Naive thymus-derived CD4-positive, alpha-beta T cell (primary cell): ENCODE results near the gene FAM117B. TPM values are rescaled to one million over a fixed set of nuclear protein-coding genes. Genes with fewer than 3 reads are reported as not detected.
A peak's percentile ranks its signal among the peaks of the same experiment; 100 is the strongest.

Experiments
- ATAC-seq: fragments of 150-1000 bp; cut with Tn5 transposase; 2 replicates; pipeline ENCODE4 v1.10.0; 2021; ENCODE audit warnings: mild to moderate bottlenecking, moderate library complexity
- CTCF ChIA-PET: fragments of 350-600 bp; sonication (Branson Sonifier 250); formaldehyde crosslinking; loops from one replicate; lab custom pipeline; 2021; ENCODE audit warnings: antibody characterized with exemption; lab: Charles Lee
- POLR2A ChIA-PET: fragments of 350-600 bp; sonication (Branson Sonifier 250); formaldehyde crosslinking; loops from one replicate; lab custom pipeline; 2021; ENCODE audit warnings: antibody characterized with exemption, inconsistent platforms; lab: Charles Lee
- DNase-seq, 9 donors: peaks; one replicate each; pipeline versions ENCODE4 v3.0.0 to v3.0.0-alpha.2; 2020 to 2022; ENCODE audit warnings: mixed read lengths in 1 of 9
- H3K27ac ChIP-seq: one replicate; pipeline ENCODE4 v1.7.0; 2013; ENCODE audit warnings: mild to moderate bottlenecking, low read depth, low read length, moderate library complexity
- H3K27me3 ChIP-seq, 2 donors: one replicate each; pipeline ENCODE4 v1.7.0; 2013; ENCODE audit warnings: low read length in 2 of 2, mild to moderate bottlenecking in 2 of 2, moderate library complexity in 2 of 2; ENCODE audit not compliant: control insufficient read depth in 2 of 2, insufficient read depth in 2 of 2
- H3K36me3 ChIP-seq, 3 experiments: 1 replicate in 2 of 3; 2 replicates in 1 of 3; pipeline ENCODE4 v1.7.0; 2013; ENCODE audit warnings: low read length in 3 of 3, mild to moderate bottlenecking in 3 of 3, moderate library complexity in 1 of 3; ENCODE audit not compliant: insufficient read depth in 3 of 3, control insufficient read depth in 2 of 3
- H3K4me1 ChIP-seq, 2 donors: one replicate each; pipeline ENCODE4 v1.7.0; 2013; ENCODE audit warnings: low read length in 2 of 2, mild to moderate bottlenecking in 2 of 2, moderate library complexity in 1 of 2; ENCODE audit not compliant: control insufficient read depth in 2 of 2, insufficient read depth in 2 of 2
- H3K4me3 ChIP-seq: 2 replicates; pipeline ENCODE4 v1.7.0; 2013; ENCODE audit warnings: mild to moderate bottlenecking, low read length
- H3K9me3 ChIP-seq, 3 experiments: 1 replicate in 2 of 3; 2 replicates in 1 of 3; pipeline ENCODE4 v1.7.0; 2013; ENCODE audit warnings: low read length in 3 of 3; ENCODE audit not compliant: control insufficient read depth in 2 of 3
- H3K27ac Mint-ChIP-seq, 9 donors: one replicate each; pipeline ENCODE4 v1.8.0; 2020 to 2022; ENCODE audit warnings: mixed read lengths in 9 of 9, mild to moderate bottlenecking in 8 of 9, moderate library complexity in 5 of 9, inconsistent platforms in 2 of 9
- H3K27me3 Mint-ChIP-seq, 5 donors: one replicate each; pipeline ENCODE4 v1.8.0; 2021 to 2022; ENCODE audit warnings: mixed read lengths in 5 of 5, mild to moderate bottlenecking in 1 of 5
- H3K36me3 Mint-ChIP-seq, 5 donors: one replicate each; pipeline ENCODE4 v1.8.0; 2020 to 2022; ENCODE audit warnings: mixed read lengths in 5 of 5, mild to moderate bottlenecking in 3 of 5, inconsistent platforms in 1 of 5
- H3K4me1 Mint-ChIP-seq, 7 donors: one replicate each; pipeline ENCODE4 v1.8.0; 2020 to 2022; ENCODE audit warnings: mixed read lengths in 7 of 7, mild to moderate bottlenecking in 3 of 7, inconsistent platforms in 1 of 7
- H3K4me3 Mint-ChIP-seq, 10 donors: one replicate each; pipeline ENCODE4 v1.8.0; 2020 to 2022; ENCODE audit warnings: mild to moderate bottlenecking in 10 of 10, mixed read lengths in 10 of 10, moderate library complexity in 6 of 10, inconsistent platforms in 2 of 10
- H3K9me3 Mint-ChIP-seq, 11 donors: one replicate each; pipeline ENCODE4 v1.8.0; 2020 to 2022; ENCODE audit warnings: mixed read lengths in 11 of 11, mild to moderate bottlenecking in 4 of 11, inconsistent platforms in 1 of 11, moderate library complexity in 1 of 11
- intact Hi-C, 2 donors: fragments of 100-400 bp; cut with micrococcal nuclease; formaldehyde crosslinking; loops; one replicate each; pipeline ENCODE4 v1.15.1; 2023
- polyA plus RNA-seq, 2 donors: library from polyadenylated mRNA; unstranded; fragments of 300-500 nt; fragmentation: Illumina TruSeq; gene quantifications; one replicate each; pipeline ENCODE4 v1.2.3, GENCODE V29; 2021
- total RNA-seq, 6 experiments: library from RNA in 5 of 6; stranded (reverse) in 5 of 6; gene quantifications; 1 replicate in 5 of 6; 2 replicates in 1 of 6; pipeline ENCODE4 v1.2.3 and lab custom pipeline; 2021 to 2026

FAM117B gene
- total and polyA plus RNA-seq, 7 experiments from 2014 or later = 12.8 to 57.9 (median 46.5) TPM

- H3K36me3 Mint-ChIP-seq = peaks cover 4 to 49% (median 42%) of the 10 kb centered on the region in 5 donors
- Histone ChIP-seq H3K27ac (no peak overlapping the region), H3K27me3 (no peaks in the 10 kb centered on the region), H3K36me3 (peaks cover 0 to 18% (median 0%) of the 10 kb centered on the region in 3 experiments), H3K4me3 (no peak overlapping the region), H3K4me1 (peaks cover 0 to 27% of the 10 kb centered on the region in 2 donors), H3K9me3 (no peaks in the 10 kb centered on the region)
- H3K9me3 Mint-ChIP-seq = peaks cover 0 to 5% (median 0%) of the 10 kb centered on the region in 11 donors
- H3K4me1 Mint-ChIP-seq = peaks cover 23 to 69% (median 58%) of the 10 kb centered on the region in 7 donors
- H3K4me3 Mint-ChIP-seq = peak overlapping the region in 1 of 10 donors; percentile 42
- intact Hi-C loops = no loop called here
- DNase-seq = no peak
- ChIA-PET CTCF (interaction anchor here (0.7 to 1.2 kb wide), 2 partner anchors 45 to 150 kb away, joined by 4 read pairs; no protein-coding TSS in a partner anchor), POLR2A (interaction anchor here (0.6 to 1.0 kb wide), 2 partner anchors 90 to 177 kb away, joined by 3 to 4 read pairs; no protein-coding TSS in a partner anchor)
- H3K27ac Mint-ChIP-seq = peak overlapping the region in 7 of 9 donors; percentile 55 to 98 (median 77)
- H3K27me3 Mint-ChIP-seq = no peaks in the 10 kb centered on the region
- no peak for ATAC-seq
Measured at GRCh38 chr2:202765436-202765835, 130.7 kb downstream of the FAM117B start.

DNA sequence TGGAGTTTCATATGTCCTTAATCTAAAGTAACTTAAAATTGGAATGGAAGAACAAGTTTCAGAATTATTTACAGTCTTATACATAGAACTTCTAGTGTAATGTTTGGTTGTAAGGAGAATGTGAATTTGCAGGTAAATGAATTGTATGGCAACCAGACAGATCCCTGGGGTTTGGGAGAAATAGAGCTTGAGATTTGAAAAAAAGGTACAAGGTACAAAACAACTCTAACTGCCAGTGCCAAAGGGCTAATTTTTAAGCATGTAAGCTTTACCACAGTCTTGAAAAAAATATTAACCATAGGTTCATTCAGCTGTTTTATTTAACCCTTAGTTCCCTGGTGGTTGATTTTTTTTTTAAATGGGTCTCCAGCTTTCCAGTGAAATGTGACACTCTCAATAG lies 133.5 kb downstream of the FAM117B start:
- peaks cover 0 to 20% of the 10 kb centered on the region in 2 donors for H3K4me1 ChIP-seq
- intact Hi-C loops = no loop called here

GRCh38 chr2:202769201-202769600 lies 134.4 kb downstream of the FAM117B start:
- no peak overlapping the region for H3K4me3 Mint-ChIP-seq
- H3K9me3 Mint-ChIP-seq = no peaks in the 10 kb centered on the region
- ChIA-PET POLR2A (interaction anchor here (0.9 to 1.4 kb wide), 3 partner anchors 134 to 141 kb away, joined by 3 to 6 read pairs (median 3); partner anchors contain the start of gene FAM117B), CTCF (interaction anchor here (0.7 kb wide), 1 partner anchor 80 kb away, joined by 3 read pairs; no protein-coding TSS in a partner anchor)
- Histone ChIP-seq H3K27ac (no peak overlapping the region), H3K4me1 (peaks cover 0 to 11% of the 10 kb centered on the region in 2 donors), H3K9me3 (no peaks in the 10 kb centered on the region), H3K27me3 (no peaks in the 10 kb centered on the region), H3K36me3 (peaks cover 0 to 27% (median 0%) of the 10 kb centered on the region in 3 experiments), H3K4me3 (no peak overlapping the region)
- DNase-seq = no peak
- H3K27ac Mint-ChIP-seq = peak overlapping the region in 1 of 9 donors; percentile 75
- intact Hi-C loops = no loop called here
- no peak for ATAC-seq
- peaks cover 4 to 38% (median 25%) of the 10 kb centered on the region in 7 donors for H3K4me1 Mint-ChIP-seq
- no peaks in the 10 kb centered on the region for H3K27me3 Mint-ChIP-seq
- peaks cover 4 to 52% (median 36%) of the 10 kb centered on the region in 5 donors for H3K36me3 Mint-ChIP-seq

More for the DNA sequence above, 133.5 kb downstream of the FAM117B start:
- DNase-seq (no peak), ATAC-seq (no peak)
- Histone ChIP-seq H3K27me3 (no peaks in the 10 kb centered on the region), H3K9me3 (no peaks in the 10 kb centered on the region), H3K4me3 (no peak overlapping the region), H3K36me3 (peaks cover 0 to 19% (median 0%) of the 10 kb centered on the region in 3 experiments), H3K27ac (no peak overlapping the region)
- peaks cover 4 to 53% (median 36%) of the 10 kb centered on the region in 5 donors for H3K36me3 Mint-ChIP-seq
- peak overlapping the region in 2 of 10 donors; percentile 6 to 10 for H3K4me3 Mint-ChIP-seq
- no peaks in the 10 kb centered on the region for H3K27me3 Mint-ChIP-seq
- peaks cover 0 to 5% (median 0%) of the 10 kb centered on the region in 11 donors for H3K9me3 Mint-ChIP-seq
- H3K27ac Mint-ChIP-seq = peak overlapping the region in 6 of 9 donors; percentile 5 to 82 (median 35)
- CTCF ChIA-PET = interaction anchor here (0.7 kb wide), 1 partner anchor 79 kb away, joined by 3 read pairs; no protein-coding TSS in a partner anchor
- POLR2A ChIA-PET = interaction anchor here (0.5 to 1.4 kb wide), 3 partner anchors 11 to 171 kb away, joined by 4 to 6 read pairs (median 4); partner anchors contain the start of gene FAM117B
- peaks cover 7 to 47% (median 34%) of the 10 kb centered on the region in 7 donors for H3K4me1 Mint-ChIP-seq

GRCh38 chr2:202771336-202771735 lies 136.6 kb downstream of the FAM117B start:
- Mint-ChIP-seq H3K4me1 (peaks cover 4 to 25% (median 15%) of the 10 kb centered on the region in 7 donors), H3K27ac (no peak overlapping the region), H3K36me3 (peaks cover 4 to 52% (median 37%) of the 10 kb centered on the region in 5 donors), H3K27me3 (no peaks in the 10 kb centered on the region), H3K9me3 (no peaks in the 10 kb centered on the region), H3K4me3 (no peak overlapping the region)
- DNase-seq (no peak), ATAC-seq (no peak)
- peaks cover 0 to 30% (median 0%) of the 10 kb centered on the region in 3 experiments for H3K36me3 ChIP-seq
- no peaks in the 10 kb centered on the region for H3K9me3 ChIP-seq
- intact Hi-C loops = no loop called here
- peaks cover 0 to 8% of the 10 kb centered on the region in 2 donors for H3K4me1 ChIP-seq
- H3K4me3 ChIP-seq = no peak overlapping the region
- CTCF ChIA-PET = no interaction called here
- no peaks in the 10 kb centered on the region for H3K27me3 ChIP-seq
- no peak overlapping the region for H3K27ac ChIP-seq
- POLR2A ChIA-PET = interaction anchor here (1.1 kb wide), 1 partner anchor 136 kb away, joined by 3 read pairs; no protein-coding TSS in a partner anchor

- H3K27me3 ChIP-seq = no peaks in the 10 kb centered on the region
- POLR2A ChIA-PET = interaction anchor here (1.1 kb wide), 1 partner anchor 137 kb away, joined by 3 read pairs; no protein-coding TSS in a partner anchor
- no peaks in the 10 kb centered on the region for H3K27me3 Mint-ChIP-seq
- H3K4me1 Mint-ChIP-seq = peaks cover 4 to 20% (median 15%) of the 10 kb centered on the region in 7 donors
- intact Hi-C loops = no loop called here
- no peak overlapping the region for H3K4me3 ChIP-seq
- H3K9me3 ChIP-seq = no peaks in the 10 kb centered on the region
- CTCF ChIA-PET = interaction anchor here (1.1 kb wide), 1 partner anchor 183 kb away, joined by 3 read pairs; no protein-coding TSS in a partner anchor
- peaks cover 4 to 52% (median 36%) of the 10 kb centered on the region in 5 donors for H3K36me3 Mint-ChIP-seq
- no peak overlapping the region for H3K27ac ChIP-seq
- peaks cover 0 to 8% of the 10 kb centered on the region in 2 donors for H3K4me1 ChIP-seq
- DNase-seq (no peak), ATAC-seq (no peak)
- H3K36me3 ChIP-seq = peaks cover 0 to 25% (median 0%) of the 10 kb centered on the region in 3 experiments
- H3K9me3 Mint-ChIP-seq = no peaks in the 10 kb centered on the region
- H3K27ac Mint-ChIP-seq = no peak overlapping the region
- no peak overlapping the region for H3K4me3 Mint-ChIP-seq
Measured at GRCh38 chr2:202771741-202772460, 137.1 kb downstream of the FAM117B start.

- ChIA-PET POLR2A (interaction anchor here (0.6 to 1.1 kb wide), 3 partner anchors 9 to 729 kb away, joined by 3 to 4 read pairs (median 3); no protein-coding TSS in a partner anchor), CTCF (no interaction called here)
- intact Hi-C loops = no loop called here
- Histone ChIP-seq H3K27ac (no peak overlapping the region), H3K36me3 (peaks cover 0 to 35% (median 0%) of the 10 kb centered on the region in 3 experiments), H3K4me1 (peaks cover 0 to 5% of the 10 kb centered on the region in 2 donors), H3K27me3 (no peaks in the 10 kb centered on the region), H3K9me3 (no peaks in the 10 kb centered on the region), H3K4me3 (no peak overlapping the region)
- H3K36me3 Mint-ChIP-seq = peaks cover 4 to 57% (median 36%) of the 10 kb centered on the region in 5 donors
- H3K27me3 Mint-ChIP-seq = no peaks in the 10 kb centered on the region
- H3K4me3 Mint-ChIP-seq = no peak overlapping the region
- H3K27ac Mint-ChIP-seq = no peak overlapping the region
- DNase-seq (no peak), ATAC-seq (no peak)
- no peaks in the 10 kb centered on the region for H3K9me3 Mint-ChIP-seq
- peaks cover 0 to 12% (median 7%) of the 10 kb centered on the region in 7 donors for H3K4me1 Mint-ChIP-seq
Measured at GRCh38 chr2:202773301-202773973, 138.7 kb downstream of the FAM117B start.
